GM12878 (cell line): ENCODE data around the gene POLA1. TPM values are rescaled to one million over a fixed set of nuclear protein-coding genes. Genes with fewer than 3 reads are reported as not detected.

Source experiments
- CBFB ChIP-seq: IDR thresholded peaks from 2 replicates; pipeline ENCODE4 v1.6.1; 2016; ENCODE audit warnings: antibody characterized with exemption, low read depth
- CBX3 ChIP-seq: fragments of 200-600 bp; sonication (generic); IDR thresholded peaks from 2 replicates; pipeline ENCODE4 v1.6.1; 2016; ENCODE audit warnings: low read depth, borderline replicate concordance
- DPF2 ChIP-seq: fragments of 450-650 bp; IDR thresholded peaks from 2 replicates; pipeline ENCODE4 v1.6.1; 2017; ENCODE audit warnings: mild to moderate bottlenecking
- E4F1 ChIP-seq: fragments of 450-650 bp; IDR thresholded peaks from 2 replicates; pipeline ENCODE4 v1.6.1; 2018; ENCODE audit warnings: borderline replicate concordance, mild to moderate bottlenecking; ENCODE audit not compliant: partially characterized antibody
- FOS ChIP-seq: IDR thresholded peaks from 3 replicates; pipeline ENCODE4 v1.6.1; 2011; ENCODE audit warnings: borderline replicate concordance; ENCODE audit not compliant: insufficient read length; ENCODE audit errors: extremely low read depth
- FOXK2 ChIP-seq: fragments of 450-650 bp; IDR thresholded peaks from 2 replicates; pipeline ENCODE4 v1.6.1; 2017; ENCODE audit warnings: mild to moderate bottlenecking, moderate library complexity
- JUNB ChIP-seq: IDR thresholded peaks from 2 replicates; pipeline ENCODE4 v1.6.1; 2016; ENCODE audit warnings: antibody characterized with exemption, mild to moderate bottlenecking
- NBN ChIP-seq: fragments of 450-650 bp; IDR thresholded peaks from 2 replicates; pipeline ENCODE4 v1.6.1; 2016
- NKRF ChIP-seq: fragments of 450-650 bp; conservative IDR thresholded peaks from 2 replicates; pipeline ENCODE4 v1.6.1; 2017; ENCODE audit warnings: mild to moderate bottlenecking, moderate library complexity
- PKNOX1 ChIP-seq: fragments of 450-650 bp; IDR thresholded peaks from 2 replicates; pipeline ENCODE4 v1.6.1; 2016; ENCODE audit warnings: mild to moderate bottlenecking
- PML ChIP-seq: IDR thresholded peaks from 2 replicates; pipeline ENCODE4 v1.6.1; 2012; ENCODE audit warnings: low read length, inconsistent platforms
- POLR2AphosphoS5 ChIP-seq: IDR thresholded peaks from 2 replicates; pipeline ENCODE4 v1.6.1; 2011; ENCODE audit warnings: mild to moderate bottlenecking, low read length, inconsistent platforms
- RB1 ChIP-seq: fragments of 450-650 bp; formaldehyde crosslinking; IDR thresholded peaks from 2 replicates; pipeline ENCODE4 v1.6.1; 2017; ENCODE audit warnings: mild to moderate bottlenecking, borderline replicate concordance
- RUNX3 ChIP-seq: IDR thresholded peaks from 2 replicates; pipeline ENCODE4 v1.6.1; 2012; ENCODE audit warnings: low read length, inconsistent platforms
- SMAD5 ChIP-seq: IDR thresholded peaks from 2 replicates; pipeline ENCODE4 v1.6.1; 2016; ENCODE audit warnings: antibody characterized with exemption, low read depth
- SREBF1 ChIP-seq: IDR thresholded peaks from 2 replicates; pipeline ENCODE4 v1.6.1; 2012; ENCODE audit warnings: mild to moderate bottlenecking, low read length
- TARDBP ChIP-seq: IDR thresholded peaks from 2 replicates; pipeline ENCODE4 v1.6.1; 2016; ENCODE audit warnings: borderline replicate concordance
- TCF3 ChIP-seq: IDR thresholded peaks from 2 replicates; pipeline ENCODE4 v1.6.1; 2012; ENCODE audit warnings: low read depth, mild to moderate bottlenecking, low read length, borderline replicate concordance; ENCODE audit not compliant: insufficient read depth
- USF2 ChIP-seq: IDR thresholded peaks from 2 replicates; pipeline ENCODE4 v1.6.1; 2011; ENCODE audit warnings: low read depth, low read length, improper control_type of control experiment, borderline replicate concordance
- ZNF24 ChIP-seq: fragments of 450-650 bp; IDR thresholded peaks from 2 replicates; pipeline ENCODE4 v1.6.1; 2017; ENCODE audit warnings: antibody characterized with exemption, mild to moderate bottlenecking
- ZNF687 ChIP-seq: fragments of 450-650 bp; IDR thresholded peaks from 2 replicates; pipeline ENCODE4 v1.6.1; 2017; ENCODE audit warnings: mild to moderate bottlenecking, moderate library complexity
- polyA plus RNA-seq, 11 experiments: library from polyadenylated mRNA; depleted of rRNA in 4 of 11; unstranded in 6 of 11; stranded (reverse) in 5 of 11; fragments of >200 nt; fragmentation: Nextera tagmentation in 4 of 11; fragmentation: Illumina TruSeq in 1 of 11; extraction: Ambion mirVana in 4 of 11; extraction: Trizol in 1 of 11; gene quantifications; 1 replicate in 1 of 11; 2 replicates in 10 of 11; pipeline versions ENCODE4 v1.2.1 to v1.2.3, GENCODE V29; 2011 to 2016; ENCODE audit warnings: inconsistent platforms in 2 of 11, missing spikeins in 2 of 11, low read depth in 1 of 11
- total RNA-seq, 4 experiments: library from RNA; depleted of rRNA in 3 of 4; stranded (reverse); fragments of >200 nt in 3 of 4; fragmentation: Illumina TruSeq in 1 of 4; extraction: Trizol in 1 of 4; gene quantifications; 2 replicates each; pipeline versions ENCODE4 v1.2.1 to v1.2.3, GENCODE V29; 2013 to 2021

The POLA1 gene
- total and polyA plus RNA-seq, 10 of the 15 experiments (the other 5 are each of a cell fraction or from before 2014, with no cell fraction given), result 6.5 to 34.7 (median 24.8) TPM

- TF ChIP-seq FOS (no peak), CBFB (no peak), SMAD5 (no peak), JUNB (peak; percentile 16; the same call in 1 of the 2 replicates), ZNF687 (no peak), DPF2 (no peak), E4F1 (no peak), SREBF1 (no peak), PKNOX1 (peak; percentile 62), TARDBP (no peak), NKRF (no peak), NBN (no peak), PML (no peak), RUNX3 (peak; percentile 46), CBX3 (no peak), RB1 (no peak), ZNF24 (no peak), USF2 (no peak), FOXK2 (no peak), TCF3 (no peak), POLR2AphosphoS5 (no peak)
These were observed 8.9 kb downstream of the POLA1 start (continued) for GRCh38 chrX:24702362-24703184.
